B cell (primary cell): Measurements from ENCODE around the gene NTRK3. TPM values are rescaled to one million over a fixed set of nuclear protein-coding genes. Genes with fewer than 3 reads are reported as not detected.

ENCODE experiments used
- ATAC-seq: fragments of 200-7000 bp; cut with Tn5 transposase; one replicate; pipeline ENCODE4 v1.10.0; 2021; ENCODE audit warnings: low read depth, mild to moderate bottlenecking, moderate number of reproducible peaks, moderate library complexity
- CTCF ChIA-PET: fragments of 350-600 bp; sonication (Branson Sonifier 250); formaldehyde crosslinking; loops from one replicate; lab custom pipeline; 2021; ENCODE audit warnings: antibody characterized with exemption, inconsistent platforms; lab: Charles Lee
- POLR2A ChIA-PET: fragments of 350-600 bp; sonication (Branson Sonifier 250); formaldehyde crosslinking; loops from one replicate; lab custom pipeline; 2021; ENCODE audit warnings: antibody characterized with exemption; lab: Charles Lee
- DNase-seq: peaks from one replicate; pipeline ENCODE4 v3.0.0; 2013
- H2AFZ ChIP-seq: 2 replicates; pipeline ENCODE4 v1.6.1; 2012; ENCODE audit warnings: mild to moderate bottlenecking, low read depth, low read length; ENCODE audit not compliant: insufficient read depth, poor library complexity, severe bottlenecking
- H3K27ac ChIP-seq, 2 donors: 1 replicate in 1 of 2; 2 replicates in 1 of 2; pipeline ENCODE4 v1.5.1; 2012 to 2013; ENCODE audit warnings: low read length in 2 of 2, mild to moderate bottlenecking in 2 of 2, moderate library complexity in 1 of 2
- H3K27me3 ChIP-seq, 4 experiments: fragments of 200-600 bp in 1 of 4; sonication (generic) in 1 of 4; replicated peaks in 1 of 4; 1 replicate in 2 of 4; 2 replicates in 2 of 4; pipeline versions ENCODE4 v1.6.1 to v1.7.0; 2013 to 2016; ENCODE audit warnings: low read length in 3 of 4, mild to moderate bottlenecking in 2 of 4, mixed read lengths in 1 of 4, moderate library complexity in 1 of 4; ENCODE audit not compliant: insufficient read depth in 4 of 4, control insufficient read depth in 3 of 4; ENCODE audit errors: control extremely low read depth in 1 of 4
- H3K36me3 ChIP-seq, 2 experiments: replicated peaks in 1 of 2; 1 replicate in 1 of 2; 2 replicates in 1 of 2; pipeline versions ENCODE4 v1.6.1 to v1.7.1; 2013; ENCODE audit warnings: low read length in 1 of 2; ENCODE audit not compliant: insufficient read depth in 2 of 2, control insufficient read depth in 1 of 2; ENCODE audit errors: control extremely low read depth in 1 of 2, extremely low read depth in 1 of 2
- H3K4me1 ChIP-seq, 2 donors: fragments of 200-600 bp in 1 of 2; sonication (generic) in 1 of 2; 1 replicate in 1 of 2; 2 replicates in 1 of 2; pipeline versions ENCODE4 v1.5.1 to v1.6.1; 2013 to 2017; ENCODE audit warnings: low read length in 2 of 2; ENCODE audit not compliant: control insufficient read depth in 2 of 2, insufficient read depth in 2 of 2
- H3K4me2 ChIP-seq: replicated peaks from 2 replicates; pipeline ENCODE3; 2012; ENCODE audit warnings: mild to moderate bottlenecking, low read depth, low read length; ENCODE audit not compliant: poor library complexity, severe bottlenecking
- H3K4me3 ChIP-seq, 5 experiments: fragments of 200-600 bp in 1 of 5; sonication (generic) in 1 of 5; 1 replicate in 3 of 5; 2 replicates in 2 of 5; pipeline versions ENCODE4 v1.5.1 to v1.7.0; 2011 to 2016; ENCODE audit warnings: low read length in 4 of 5, mild to moderate bottlenecking in 4 of 5, low read depth in 2 of 5, control low read depth in 1 of 5, moderate library complexity in 1 of 5; ENCODE audit not compliant: insufficient read depth in 1 of 5; ENCODE audit errors: control extremely low read depth in 1 of 5, extremely low read depth in 1 of 5
- H3K79me2 ChIP-seq: fragments of 200-600 bp; sonication (generic); one replicate; pipeline ENCODE4 v1.6.0; 2016; ENCODE audit warnings: low read length; ENCODE audit not compliant: control insufficient read depth, insufficient read depth
- H3K9ac ChIP-seq: fragments of 200-600 bp; sonication (generic); 2 replicates; pipeline ENCODE4 v1.6.1; 2017; ENCODE audit warnings: mild to moderate bottlenecking, low read length, moderate library complexity
- H3K9me3 ChIP-seq, 3 donors: one replicate each; pipeline versions ENCODE4 v1.6.1 to v1.7.1; 2013; ENCODE audit warnings: low read length in 2 of 3; ENCODE audit not compliant: control insufficient read depth in 2 of 3, insufficient read depth in 1 of 3; ENCODE audit errors: control extremely low read depth in 1 of 3
- H4K20me1 ChIP-seq: 2 replicates; pipeline ENCODE4 v1.6.0; 2012; ENCODE audit warnings: mild to moderate bottlenecking, low read length; ENCODE audit not compliant: insufficient read depth, control insufficient read depth, poor library complexity, severe bottlenecking
- H3K27ac Mint-ChIP-seq: one replicate; pipeline ENCODE4 v1.8.0; 2021; ENCODE audit warnings: mixed read lengths
- H3K27me3 Mint-ChIP-seq: one replicate; pipeline ENCODE4 v1.8.0; 2021; ENCODE audit warnings: mixed read lengths
- H3K4me1 Mint-ChIP-seq: one replicate; pipeline ENCODE4 v1.8.0; 2021; ENCODE audit warnings: mixed read lengths
- H3K4me3 Mint-ChIP-seq: one replicate; pipeline ENCODE4 v1.8.0; 2021; ENCODE audit warnings: mixed read lengths
- H3K9me3 Mint-ChIP-seq: one replicate; pipeline ENCODE4 v1.8.0; 2022; ENCODE audit warnings: mixed read lengths; ENCODE audit not compliant: insufficient read depth
- EZH2 ChIP-seq: IDR thresholded peaks from 2 replicates; pipeline ENCODE4 v1.6.1; 2012; ENCODE audit warnings: borderline replicate concordance, low read depth, mild to moderate bottlenecking, moderate library complexity, low read length; ENCODE audit not compliant: insufficient read depth, poor library complexity, severe bottlenecking
- WGBS: methylation state at CpG from one replicate; pipeline ENCODE4 v1.1.5; 2013; ENCODE audit warnings: missing lambda C conversion rate; ENCODE audit not compliant: insufficient coverage; 5-methylcytosine and 5-hydroxymethylcytosine counted together
- intact Hi-C: fragments of 100-400 bp; cut with micrococcal nuclease; formaldehyde crosslinking; loops from one replicate; pipeline ENCODE4 v1.10.0; 2022
- polyA plus RNA-seq: library from polyadenylated mRNA; depleted of rRNA; stranded (reverse); fragments of >200 nt; gene quantifications from 2 replicates; pipeline ENCODE4 v1.2.3, GENCODE V29; 2012
- total RNA-seq, 2 donors: library from RNA; stranded (reverse); fragments of 120-200 nt in 1 of 2; gene quantifications; 1 replicate in 1 of 2; 2 replicates in 1 of 2; pipeline versions ENCODE4 v1.2.3 to v1.2.4, GENCODE V29; 2013 to 2022
- TF ChIP-seq, protein P1 (sequence below): fragments of 200-600 bp; IDR thresholded peaks from one replicate; pipeline ENCODE4 v1.8.0; 2022; ENCODE audit warnings: antibody characterized with exemption, mild to moderate bottlenecking

Gene NTRK3
- total and polyA plus RNA-seq, 2 donors (not counting 1 experiment from before 2014, with no cell fraction given): not detected

DNA sequence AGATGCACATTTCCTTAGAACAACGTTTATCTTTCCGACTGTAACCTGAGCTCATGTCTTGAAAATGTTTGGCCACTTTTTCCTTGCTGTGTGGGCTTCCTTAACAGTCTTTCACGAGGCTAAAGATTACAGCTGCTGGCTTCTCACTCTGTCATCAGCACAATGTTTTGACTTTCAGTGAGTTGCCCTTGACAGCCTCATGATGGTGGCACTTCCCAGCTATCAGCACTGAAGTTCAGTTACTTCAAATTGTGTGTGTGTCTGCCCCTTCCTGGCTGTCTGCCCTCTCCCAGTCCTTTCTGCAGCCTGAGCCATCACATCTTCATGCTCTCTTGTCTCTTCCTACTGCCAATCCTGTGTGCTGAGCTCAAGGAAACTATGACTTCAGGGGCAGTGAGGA, 152.2 kb downstream of the NTRK3 start:
- ChIA-PET POLR2A (no interaction called here), CTCF (no interaction called here)
- Histone ChIP-seq H3K27me3 (no peaks in the 10 kb centered on the region), H2AFZ (no peak overlapping the region), H3K4me1 (no peaks in the 10 kb centered on the region), H3K9me3 (no peaks in the 10 kb centered on the region), H3K4me2 (no peak overlapping the region), H3K36me3 (no peaks in the 10 kb centered on the region), H3K9ac (no peak overlapping the region), H4K20me1 (no peaks in the 10 kb centered on the region), H3K79me2 (no peaks in the 10 kb centered on the region), H3K27ac (no peak overlapping the region), H3K4me3 (no peak overlapping the region)
- H3K4me3 Mint-ChIP-seq: no peak overlapping the region
- ATAC-seq (no peak), DNase-seq (no peak)
- no peaks in the 10 kb centered on the region for H3K27me3 Mint-ChIP-seq
- no peak for TF ChIP-seq EZH2
- TF ChIP-seq, protein P1, sequence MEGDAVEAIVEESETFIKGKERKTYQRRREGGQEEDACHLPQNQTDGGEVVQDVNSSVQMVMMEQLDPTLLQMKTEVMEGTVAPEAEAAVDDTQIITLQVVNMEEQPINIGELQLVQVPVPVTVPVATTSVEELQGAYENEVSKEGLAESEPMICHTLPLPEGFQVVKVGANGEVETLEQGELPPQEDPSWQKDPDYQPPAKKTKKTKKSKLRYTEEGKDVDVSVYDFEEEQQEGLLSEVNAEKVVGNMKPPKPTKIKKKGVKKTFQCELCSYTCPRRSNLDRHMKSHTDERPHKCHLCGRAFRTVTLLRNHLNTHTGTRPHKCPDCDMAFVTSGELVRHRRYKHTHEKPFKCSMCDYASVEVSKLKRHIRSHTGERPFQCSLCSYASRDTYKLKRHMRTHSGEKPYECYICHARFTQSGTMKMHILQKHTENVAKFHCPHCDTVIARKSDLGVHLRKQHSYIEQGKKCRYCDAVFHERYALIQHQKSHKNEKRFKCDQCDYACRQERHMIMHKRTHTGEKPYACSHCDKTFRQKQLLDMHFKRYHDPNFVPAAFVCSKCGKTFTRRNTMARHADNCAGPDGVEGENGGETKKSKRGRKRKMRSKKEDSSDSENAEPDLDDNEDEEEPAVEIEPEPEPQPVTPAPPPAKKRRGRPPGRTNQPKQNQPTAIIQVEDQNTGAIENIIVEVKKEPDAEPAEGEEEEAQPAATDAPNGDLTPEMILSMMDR: no peak
- peaks cover 2% of the 10 kb centered on the region for H3K9me3 Mint-ChIP-seq
- no peak overlapping the region for H3K27ac Mint-ChIP-seq
- intact Hi-C loops: no loop called here
- 73% methylated on average over 3 of the region's 3 CpGs for WGBS
- H3K4me1 Mint-ChIP-seq: no peaks in the 10 kb centered on the region

DNA sequence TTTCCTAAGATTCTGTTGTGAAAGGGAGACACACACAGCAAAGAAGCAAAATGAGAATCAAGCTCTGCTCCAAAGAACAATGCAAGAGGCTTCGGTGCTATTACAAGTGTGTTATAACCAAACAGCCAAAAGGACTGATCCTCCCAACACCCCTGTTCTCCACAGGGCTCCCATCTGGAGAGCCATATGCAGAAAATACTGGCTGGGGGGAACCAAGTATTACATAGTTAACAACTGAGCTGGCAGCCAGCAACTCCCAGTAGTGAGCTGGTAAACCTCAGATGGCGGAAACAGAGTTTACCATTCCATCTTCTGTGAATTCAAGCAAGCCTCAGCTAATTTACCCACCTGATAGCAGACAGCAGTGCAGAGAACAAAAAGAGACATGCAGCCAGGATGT, 156.4 kb downstream of the NTRK3 start:
- Mint-ChIP-seq H3K4me1 (no peaks in the 10 kb centered on the region), H3K9me3 (peaks cover 2% of the 10 kb centered on the region), H3K4me3 (no peak overlapping the region), H3K27ac (no peak overlapping the region), H3K27me3 (no peaks in the 10 kb centered on the region)
- Histone ChIP-seq H3K4me3 (no peak overlapping the region), H3K27me3 (no peaks in the 10 kb centered on the region), H2AFZ (no peak overlapping the region), H3K9me3 (no peaks in the 10 kb centered on the region), H3K4me1 (no peaks in the 10 kb centered on the region), H3K36me3 (no peaks in the 10 kb centered on the region), H3K9ac (no peak overlapping the region), H4K20me1 (no peaks in the 10 kb centered on the region), H3K4me2 (no peak overlapping the region), H3K27ac (no peak overlapping the region), H3K79me2 (no peaks in the 10 kb centered on the region)
- intact Hi-C loops: no loop called here
- ATAC-seq (no peak), DNase-seq (no peak)
- WGBS: 100% methylated on average over 1 of the region's 2 CpGs
- TF ChIP-seq, protein P1: no peak
- no peak for TF ChIP-seq EZH2
- ChIA-PET CTCF (no interaction called here), POLR2A (interaction anchor here (0.6 kb wide), 1 partner anchor 1722 kb away, joined by 5 read pairs; no protein-coding TSS in a partner anchor)
